ENCODE results near the gene ACTR3C. TPM values are rescaled to one million over a fixed set of nuclear protein-coding genes. Genes with fewer than 3 reads are reported as not detected.
A peak's percentile ranks its signal among the peaks of the same experiment; 100 is the strongest.

Gene ACTR3C
- total RNA-seq, 1 experiment from 2014 or later: 8.0 TPM

- peaks cover 49% of the 10 kb centered on the region for H3K36me3 Mint-ChIP-seq (ENCODE audit: insufficient read depth, unreplicated experiment)
- H3K4me3 Mint-ChIP-seq (ENCODE audit: unreplicated experiment): peak overlapping the region; percentile 88
- ChIA-PET CTCF (interaction anchor here (1.1 to 2.8 kb wide), 3 partner anchors 9 to 14 kb away, joined by 3 to 9 read pairs (median 3); no protein-coding TSS in a partner anchor), POLR2A (interaction anchor here (0.5 to 2.2 kb wide), 7 partner anchors 9 to 44 kb away, joined by 3 to 29 read pairs (median 5); no protein-coding TSS in a partner anchor)
- H3K27ac Mint-ChIP-seq (ENCODE audit: unreplicated experiment): peak overlapping the region; percentile 99
- H3K4me3 ChIP-seq (ENCODE audit: low read depth, low read length): peak overlapping the region; percentile 91
- no peaks in the 10 kb centered on the region for H3K9me3 Mint-ChIP-seq (ENCODE audit: unreplicated experiment)
- no peak for TF ChIP-seq CTCF (IDR thresholded peaks at IDR 0.05; ENCODE audit: insufficient read depth in 1 of 2, low read depth in 1 of 2, low read length in 1 of 2, severe bottlenecking in 1 of 2, unreplicated experiment in 1 of 2)
- no TSS peak for BruUV-seq (replicated peaks)
- peak; percentile 86 to 88 for DNase-seq
- H3K27me3 Mint-ChIP-seq (ENCODE audit: insufficient read depth, unreplicated experiment): no peaks in the 10 kb centered on the region
- peaks cover 6% of the 10 kb centered on the region; the same call in 1 of the 2 replicates for H3K36me3 ChIP-seq (ENCODE audit: control insufficient read depth, insufficient read depth, low read length)
- H3K4me1 ChIP-seq: peaks cover 17% of the 10 kb centered on the region
- intact Hi-C loops (cut with micrococcal nuclease; ENCODE audit: unreplicated experiment): loop anchor here (1.0 to 2.0 kb wide), 4 partner anchors 9 to 52 kb away; partner anchors contain the start of genes ACTR3C and LRRC61
- H3K27me3 ChIP-seq (replicated peaks; ENCODE audit: control insufficient read depth, insufficient read depth, low read length): no peaks in the 10 kb centered on the region
- H3K9me3 ChIP-seq: no peaks in the 10 kb centered on the region
- peaks cover 5% of the 10 kb centered on the region for H3K4me1 Mint-ChIP-seq (ENCODE audit: low read depth, unreplicated experiment)
Measured at GRCh38 chr7:150368884-150369747, 45.8 kb upstream of the ACTR3C start.

- Histone ChIP-seq H3K27me3 (replicated peaks; ENCODE audit: control insufficient read depth, insufficient read depth, low read length) (no peaks in the 10 kb centered on the region), H3K9me3 (no peaks in the 10 kb centered on the region), H3K4me3 (ENCODE audit: low read depth, low read length) (peak within 1 kb of the TSS; percentile 91), H3K36me3 (ENCODE audit: control insufficient read depth, insufficient read depth, low read length) (peaks cover 6% of the 10 kb centered on the region; the same call in 1 of the 2 replicates), H3K4me1 (peaks cover 17% of the 10 kb centered on the region)
- BruUV-seq (replicated peaks): no TSS peak
- Mint-ChIP-seq H3K36me3 (ENCODE audit: insufficient read depth, unreplicated experiment) (peaks cover 41% of the 10 kb centered on the region), H3K27me3 (ENCODE audit: insufficient read depth, unreplicated experiment) (no peaks in the 10 kb centered on the region), H3K4me1 (ENCODE audit: low read depth, unreplicated experiment) (peaks cover under 1% of the 10 kb centered on the region), H3K9me3 (ENCODE audit: unreplicated experiment) (no peaks in the 10 kb centered on the region), H3K4me3 (ENCODE audit: unreplicated experiment) (peak within 1 kb of the TSS; percentile 88), H3K27ac (ENCODE audit: unreplicated experiment) (peak within 1 kb of the TSS; percentile 99)
- ChIA-PET CTCF (interaction anchor here (1.3 to 2.8 kb wide), 2 partner anchors 10 to 13 kb away, joined by 3 to 9 read pairs; no protein-coding TSS in a partner anchor), POLR2A (interaction anchor here (0.8 to 2.2 kb wide), 5 partner anchors 10 to 43 kb away, joined by 3 to 29 read pairs (median 5); no protein-coding TSS in a partner anchor)
- no peak for TF ChIP-seq CTCF (IDR thresholded peaks at IDR 0.05; ENCODE audit: insufficient read depth in 1 of 2, low read depth in 1 of 2, low read length in 1 of 2, severe bottlenecking in 1 of 2, unreplicated experiment in 1 of 2)
- intact Hi-C loops (cut with micrococcal nuclease; ENCODE audit: unreplicated experiment): loop anchor here (1.0 to 2.0 kb wide), 3 partner anchors 37 to 53 kb away; partner anchors contain the start of genes ACTR3C and LRRC61
- DNase-seq: peak; percentile 95 to 96
Measured at GRCh38 chr7:150368096-150368883, 44.9 kb upstream of the ACTR3C start, which contains the start of gene REPIN1. Gene REPIN1, plus strand, starts transcription at chr7:150368822. Its CDS starts 890 bp downstream, at chr7:150369712.
